ENCODE measurements around the gene EIF4EBP2. TPM values are rescaled to one million over a fixed set of nuclear protein-coding genes. Genes with fewer than 3 reads are reported as not detected.

Gene EIF4EBP2
- total RNA-seq, 1 experiment from 2014 or later: 93.2 TPM

GRCh38 chr10:70381471-70382421 is 22.2 kb upstream of the EIF4EBP2 start:
- Histone ChIP-seq H2AK5ac (ENCODE audit: insufficient read length, low read length) (no peak overlapping the region), H2BK20ac (ENCODE audit: low read depth, low read length, poor library complexity, severe bottlenecking) (no peak overlapping the region), H2BK12ac (ENCODE audit: insufficient read length, low read depth, low read length) (no peak overlapping the region), H4K20me1 (ENCODE audit: control insufficient read depth, insufficient read depth, insufficient read length) (no peaks in the 10 kb centered on the region), H3K9me3 (ENCODE audit: control insufficient read depth, low read depth, low read length) (no peaks in the 10 kb centered on the region), H3K23ac (ENCODE audit: insufficient read length, low read depth, low read length) (no peak overlapping the region), H3K4me2 (ENCODE audit: insufficient read depth, insufficient read length, low read length) (peak overlapping the region; percentile 75), H3K4ac (ENCODE audit: low read depth, low read length) (no peak overlapping the region), H3K27ac (ENCODE audit: insufficient read length, low read depth, low read length) (no peak overlapping the region), H3K23me2 (ENCODE audit: insufficient read length, low read depth, low read length, poor library complexity, severe bottlenecking) (peaks cover 10% of the 10 kb centered on the region), H3K14ac (ENCODE audit: insufficient read depth, low read length) (peak overlapping the region; percentile 52), H3K9ac (ENCODE audit: extremely low read depth, insufficient read length, low read length) (peak overlapping the region; percentile 43), H2BK15ac (ENCODE audit: low read depth, low read length) (no peak overlapping the region), H3K79me1 (ENCODE audit: insufficient read depth, low read depth, low read length, poor library complexity, severe bottlenecking) (no peaks in the 10 kb centered on the region), H2BK120ac (ENCODE audit: low read depth, low read length, poor library complexity, severe bottlenecking) (no peak overlapping the region), H2AFZ (ENCODE audit: low read length) (no peak overlapping the region), H3K4me1 (ENCODE audit: insufficient read depth, low read length) (no peaks in the 10 kb centered on the region; the same call in 1 of the 2 replicates), H2BK5ac (ENCODE audit: insufficient read length, low read length) (no peak overlapping the region), H3K18ac (ENCODE audit: insufficient read length, low read depth, low read length) (peak overlapping the region; percentile 45), H3K27me3 (ENCODE audit: insufficient read depth, low read length) (no peaks in the 10 kb centered on the region; the same call in 1 of the 2 replicates), H3K56ac (ENCODE audit: insufficient read length, low read depth, low read length) (no peak overlapping the region), H4K8ac (replicated peaks; ENCODE audit: insufficient read length, low read depth, low read length) (no peak overlapping the region), H3T11ph (ENCODE audit: low read length) (no peak overlapping the region), H4K91ac (ENCODE audit: insufficient read length, low read depth, low read length) (no peak overlapping the region), H4K5ac (ENCODE audit: insufficient read length, low read depth, low read length) (no peak overlapping the region), H3K79me2 (ENCODE audit: insufficient read depth, low read length) (no peaks in the 10 kb centered on the region)
- TF ChIP-seq CTCF (conservative IDR thresholded peaks at IDR 0.05): no peak; the same call in 2 of the 3 replicates
- Mint-ChIP-seq H3K36me3 (ENCODE audit: insufficient read depth in 1 of 3, low read depth in 3 of 3) (peaks cover 2 to 8% (median 7%) of the 10 kb centered on the region in 3 experiments; a peak in 4 of 7 replicates), H3K4me3 (peak overlapping the region; percentile 78 to 89), H3K27me3 (ENCODE audit: low read depth) (peaks cover 32% of the 10 kb centered on the region), H3K27ac (peak overlapping the region in 1 of 3 experiments; percentile 62; a peak in 2 of 7 replicates), H3K4me1 (peaks cover 21 to 24% of the 10 kb centered on the region in 2 experiments), H3K9me3 (peaks cover 4 to 7% of the 10 kb centered on the region in 2 experiments; a peak in 3 of 5 replicates)
- DNase-seq: peak; percentile 58
- WGBS (ENCODE audit: extremely low coverage, insufficient read length, low lambda C conversion rate): no CpG with 5 or more reads among the region's 61 CpGs

Data from H9 (cell line).